ENCODE results near the gene MYF6.

GRCh38 chr12:80707830-80708258 lies 410 bp downstream of the MYF6 start:
- TF ChIP-seq CTCF (tag by site-specific recombination; IDR thresholded peaks at IDR 0.05) (no peak), ZNF18 (tag by site-specific recombination; IDR thresholded peaks at IDR 0.05) (no peak), ZNF76 (tag by site-specific recombination; IDR thresholded peaks at IDR 0.05; ENCODE audit: borderline replicate concordance, low read depth) (no peak), ZNF391 (tag by site-specific recombination; IDR thresholded peaks at IDR 0.05; ENCODE audit: borderline replicate concordance, low read depth) (no peak), ZNF398 (tag by site-specific recombination; IDR thresholded peaks at IDR 0.05) (no peak), ZNF701 (tag by site-specific recombination; IDR thresholded peaks at IDR 0.05) (no peak), GLI2 (tag by site-specific recombination; IDR thresholded peaks at IDR 0.05; ENCODE audit: borderline replicate concordance, low read depth) (no peak), REST (tag by site-specific recombination; IDR thresholded peaks at IDR 0.05) (no peak), ZNF473 (tag by site-specific recombination; IDR thresholded peaks at IDR 0.05) (no peak), ZNF513 (tag by site-specific recombination; IDR thresholded peaks at IDR 0.05) (no peak), ZBTB1 (tag by site-specific recombination; IDR thresholded peaks at IDR 0.05) (no peak), ZNF501 (tag by site-specific recombination; IDR thresholded peaks at IDR 0.05) (no peak)

Data from HEK293 (cell line).